Breast epithelium (tissue), 3 donors: ENCODE measurements around the gene NSMF.

Experiments
- POLR2A ChIP-seq: fragments of 450-650 bp; IDR thresholded peaks from one replicate; pipeline ENCODE4 v1.6.1; 2016; ENCODE audit warnings: antibody characterized with exemption, mild to moderate bottlenecking, moderate library complexity
- POLR2AphosphoS5 ChIP-seq, 3 donors: sonication (generic); formaldehyde crosslinking; IDR thresholded peaks; one replicate each; pipeline ENCODE4 v1.6.1; 2017; ENCODE audit warnings: antibody characterized with exemption in 3 of 3
- TF ChIP-seq, protein P1 (sequence below), 3 donors: fragments of 450-650 bp; IDR thresholded peaks; one replicate each; pipeline ENCODE4 v1.5.1; 2016 to 2017; ENCODE audit warnings: antibody characterized with exemption in 3 of 3, mild to moderate bottlenecking in 3 of 3, moderate library complexity in 3 of 3

DNA sequence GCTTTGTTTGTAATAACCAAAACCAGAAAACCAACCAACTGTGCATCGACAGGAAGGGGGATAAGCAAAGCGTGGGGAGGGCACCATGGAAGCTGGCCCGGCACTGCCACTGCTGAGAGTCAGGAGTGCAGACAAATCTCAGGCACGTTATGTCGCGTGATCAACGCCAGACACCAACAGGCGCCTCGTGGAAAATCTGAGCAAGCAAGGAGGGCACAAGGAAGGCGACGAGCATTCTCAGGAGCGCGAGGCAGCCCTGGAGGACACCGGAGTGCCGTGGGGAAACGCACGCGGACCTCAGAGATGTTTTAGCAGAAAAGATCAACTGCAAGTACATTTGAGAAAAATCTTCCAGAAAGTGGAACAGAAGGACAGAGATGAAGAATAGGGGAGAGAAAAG, 15.1 kb upstream of the NSMF start:
- TF ChIP-seq POLR2A: no peak
- TF ChIP-seq, protein P1, sequence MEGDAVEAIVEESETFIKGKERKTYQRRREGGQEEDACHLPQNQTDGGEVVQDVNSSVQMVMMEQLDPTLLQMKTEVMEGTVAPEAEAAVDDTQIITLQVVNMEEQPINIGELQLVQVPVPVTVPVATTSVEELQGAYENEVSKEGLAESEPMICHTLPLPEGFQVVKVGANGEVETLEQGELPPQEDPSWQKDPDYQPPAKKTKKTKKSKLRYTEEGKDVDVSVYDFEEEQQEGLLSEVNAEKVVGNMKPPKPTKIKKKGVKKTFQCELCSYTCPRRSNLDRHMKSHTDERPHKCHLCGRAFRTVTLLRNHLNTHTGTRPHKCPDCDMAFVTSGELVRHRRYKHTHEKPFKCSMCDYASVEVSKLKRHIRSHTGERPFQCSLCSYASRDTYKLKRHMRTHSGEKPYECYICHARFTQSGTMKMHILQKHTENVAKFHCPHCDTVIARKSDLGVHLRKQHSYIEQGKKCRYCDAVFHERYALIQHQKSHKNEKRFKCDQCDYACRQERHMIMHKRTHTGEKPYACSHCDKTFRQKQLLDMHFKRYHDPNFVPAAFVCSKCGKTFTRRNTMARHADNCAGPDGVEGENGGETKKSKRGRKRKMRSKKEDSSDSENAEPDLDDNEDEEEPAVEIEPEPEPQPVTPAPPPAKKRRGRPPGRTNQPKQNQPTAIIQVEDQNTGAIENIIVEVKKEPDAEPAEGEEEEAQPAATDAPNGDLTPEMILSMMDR (IDR thresholded peaks at IDR 0.05): no peak
- TF ChIP-seq POLR2AphosphoS5 (IDR thresholded peaks at IDR 0.05): no peak
